Effector CD4-positive, alpha-beta T cell (primary cell): Measurements from ENCODE around the gene RPTOR.

Source experiments
- DNase-seq: peaks from one replicate; pipeline ENCODE4 v3.0.0-alpha.2; 2020

Gene RPTOR

GRCh38 chr17:80668375-80669148, 123.9 kb downstream of the RPTOR start:
- DNase-seq, result no peak

GRCh38 chr17:80671039-80671824, 126.6 kb downstream of the RPTOR start:
- DNase-seq, result no peak

- DNase-seq, result no peak
These were observed 127.1 kb downstream of the RPTOR start for GRCh38 chr17:80671825-80672110.

GRCh38 chr17:80673152-80673920, 128.7 kb downstream of the RPTOR start:
- DNase-seq, result no peak

GRCh38 chr17:80675438-80676095, 130.9 kb downstream of the RPTOR start:
- DNase-seq, result no peak

GRCh38 chr17:80676096-80676466, 131.4 kb downstream of the RPTOR start:
- no peak for DNase-seq

- DNase-seq, result no peak
These were observed 131.9 kb downstream of the RPTOR start for GRCh38 chr17:80676564-80676963.

GRCh38 chr17:80677214-80677756, 132.6 kb downstream of the RPTOR start:
- DNase-seq, result no peak

GRCh38 chr17:80679816-80680215, 135.2 kb downstream of the RPTOR start:
- DNase-seq, result no peak

GRCh38 chr17:80681215-80681614, 136.6 kb downstream of the RPTOR start:
- no peak for DNase-seq

GRCh38 chr17:80682372-80682771, 137.7 kb downstream of the RPTOR start:
- DNase-seq, result no peak

- DNase-seq, result no peak
These were observed 139.0 kb downstream of the RPTOR start for GRCh38 chr17:80683625-80684104.

GRCh38 chr17:80687839-80688238, 143.2 kb downstream of the RPTOR start:
- DNase-seq, result no peak

- no peak for DNase-seq
These were observed 144.5 kb downstream of the RPTOR start for GRCh38 chr17:80689129-80689619.

GRCh38 chr17:80691784-80692183, 147.1 kb downstream of the RPTOR start:
- no peak for DNase-seq

GRCh38 chr17:80692931-80693467, 148.4 kb downstream of the RPTOR start:
- DNase-seq, result no peak

- no peak for DNase-seq
These were observed 148.9 kb downstream of the RPTOR start for GRCh38 chr17:80693511-80693910.

GRCh38 chr17:80694085-80694991, 149.7 kb downstream of the RPTOR start:
- DNase-seq, result no peak

- DNase-seq, result no peak
These were observed 150.6 kb downstream of the RPTOR start for GRCh38 chr17:80694992-80695912.

- DNase-seq, result no peak
These were observed 151.3 kb downstream of the RPTOR start for GRCh38 chr17:80695979-80696378.
